Esophagus squamous epithelium (tissue), 4 donors: Measurements from ENCODE around the gene HOXA11.

Experiments
- CTCF ChIP-seq, 6 experiments: fragments of 450-650 bp in 4 of 6; fragments of 200-600 bp in 2 of 6; sonication (generic) in 2 of 6; IDR thresholded peaks; one replicate each; pipeline ENCODE4 v1.5.1; 2016 to 2019; ENCODE audit warnings: antibody characterized with exemption in 6 of 6, mild to moderate bottlenecking in 4 of 6, moderate library complexity in 4 of 6
- POLR2A ChIP-seq, 4 donors: fragments of 450-650 bp; IDR thresholded peaks; one replicate each; pipeline ENCODE4 v1.6.1; 2017; ENCODE audit warnings: antibody characterized with exemption in 4 of 4, mild to moderate bottlenecking in 4 of 4, moderate library complexity in 3 of 4

GRCh38 chr7:27169658-27170425 lies 15.2 kb downstream of the HOXA11 start:
- no peak for TF ChIP-seq POLR2A (IDR thresholded peaks at IDR 0.05)
- TF ChIP-seq CTCF (IDR thresholded peaks at IDR 0.05), result no peak
